D721Med (cell line): ENCODE measurements around the gene C1orf35.

Source experiments
- DNase-seq: peaks from one replicate; pipeline ENCODE4 v3.0.0; 2011; ENCODE audit warnings: low spot score; ENCODE audit not compliant: insufficient read length
- FAIRE-seq: peaks from 2 replicates; lab custom pipeline; 2011; peaks lifted over from hg19 to GRCh38; lab: Jason Lieb, UNC
- TF ChIP-seq, protein P1 (sequence below): IDR thresholded peaks from 2 replicates; pipeline ENCODE4 v1.5.1; 2012; ENCODE audit warnings: mild to moderate bottlenecking, control low read depth; ENCODE audit not compliant: insufficient read depth; ENCODE audit errors: missing control alignments

C1orf35 gene

GRCh38 chr1:228131766-228132165, 28.6 kb upstream of the C1orf35 start:
- FAIRE-seq (no peak), DNase-seq (no peak)
- TF ChIP-seq, protein P1, sequence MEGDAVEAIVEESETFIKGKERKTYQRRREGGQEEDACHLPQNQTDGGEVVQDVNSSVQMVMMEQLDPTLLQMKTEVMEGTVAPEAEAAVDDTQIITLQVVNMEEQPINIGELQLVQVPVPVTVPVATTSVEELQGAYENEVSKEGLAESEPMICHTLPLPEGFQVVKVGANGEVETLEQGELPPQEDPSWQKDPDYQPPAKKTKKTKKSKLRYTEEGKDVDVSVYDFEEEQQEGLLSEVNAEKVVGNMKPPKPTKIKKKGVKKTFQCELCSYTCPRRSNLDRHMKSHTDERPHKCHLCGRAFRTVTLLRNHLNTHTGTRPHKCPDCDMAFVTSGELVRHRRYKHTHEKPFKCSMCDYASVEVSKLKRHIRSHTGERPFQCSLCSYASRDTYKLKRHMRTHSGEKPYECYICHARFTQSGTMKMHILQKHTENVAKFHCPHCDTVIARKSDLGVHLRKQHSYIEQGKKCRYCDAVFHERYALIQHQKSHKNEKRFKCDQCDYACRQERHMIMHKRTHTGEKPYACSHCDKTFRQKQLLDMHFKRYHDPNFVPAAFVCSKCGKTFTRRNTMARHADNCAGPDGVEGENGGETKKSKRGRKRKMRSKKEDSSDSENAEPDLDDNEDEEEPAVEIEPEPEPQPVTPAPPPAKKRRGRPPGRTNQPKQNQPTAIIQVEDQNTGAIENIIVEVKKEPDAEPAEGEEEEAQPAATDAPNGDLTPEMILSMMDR = no peak

DNA sequence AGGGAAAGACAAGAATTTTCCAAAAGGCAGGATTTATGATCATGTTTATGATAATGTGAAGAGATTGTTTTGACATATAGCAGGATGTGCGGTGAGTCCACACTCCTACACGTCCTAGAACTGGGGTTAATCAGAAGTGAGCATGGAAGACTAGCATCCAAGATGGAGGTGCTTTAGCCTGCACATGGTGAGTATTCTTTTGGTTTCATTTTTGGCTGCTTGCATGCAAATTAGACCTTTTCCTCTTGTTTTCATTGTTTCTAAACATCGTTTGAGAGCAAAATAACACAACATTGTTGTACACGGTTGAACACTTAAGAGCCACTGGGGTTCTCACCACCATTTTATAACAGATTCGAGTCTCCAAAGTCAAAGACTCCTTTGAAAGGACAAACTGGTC, 22.1 kb upstream of the C1orf35 start:
- TF ChIP-seq, protein P1 = no peak
- FAIRE-seq = no peak
- no peak for DNase-seq

DNA sequence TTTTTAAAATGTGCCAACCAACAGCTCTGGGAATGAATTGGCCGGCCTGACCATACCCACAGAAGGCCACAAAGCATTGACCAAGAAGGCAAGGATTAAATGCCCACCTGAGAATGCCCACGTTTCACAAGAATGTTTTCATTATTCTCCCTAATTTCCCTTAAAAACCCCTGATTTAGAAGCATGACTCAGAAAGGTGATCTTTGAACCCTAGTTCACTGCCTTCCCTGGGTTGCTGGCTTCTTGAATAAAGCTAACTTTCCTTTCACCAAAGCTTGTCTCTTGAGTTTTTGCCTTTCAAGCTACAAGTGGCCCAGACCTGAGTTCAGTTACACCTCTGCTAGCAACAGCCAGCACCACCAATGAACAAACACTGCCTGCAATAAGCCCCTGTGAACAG, 20.4 kb upstream of the C1orf35 start:
- TF ChIP-seq, protein P1 = no peak
- FAIRE-seq (no peak), DNase-seq (no peak)

DNA sequence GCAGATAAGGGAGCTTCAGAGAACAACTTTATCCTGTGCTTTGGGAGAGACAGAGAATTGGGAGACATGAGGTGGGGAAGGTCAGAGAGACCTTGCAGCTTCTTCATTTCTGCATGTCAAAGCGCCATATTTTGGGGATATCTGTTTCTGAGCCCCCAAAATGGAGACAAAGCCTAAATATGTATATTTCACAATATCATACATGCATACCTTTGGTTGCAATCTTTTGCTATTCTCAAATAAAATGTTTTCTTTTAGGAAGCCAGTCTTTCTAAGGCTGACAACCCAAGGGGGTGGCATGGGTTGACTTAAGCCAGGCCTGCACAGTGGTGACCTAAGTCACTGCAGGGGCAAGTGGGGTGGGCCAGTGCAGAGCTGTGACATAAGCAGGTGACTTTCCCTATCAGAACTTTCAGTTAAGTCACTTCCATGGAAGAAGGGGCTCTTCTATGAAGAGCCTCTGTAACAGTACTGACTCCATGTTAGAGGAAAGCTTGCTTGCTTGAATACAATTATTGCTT, 19.9 kb upstream of the C1orf35 start:
- DNase-seq (no peak), FAIRE-seq (no peak)
- TF ChIP-seq, protein P1 = no peak

GRCh38 chr1:228120857-228121489, 17.8 kb upstream of the C1orf35 start:
- no peak for FAIRE-seq
- TF ChIP-seq, protein P1 = no peak
- no peak for DNase-seq

GRCh38 chr1:228120351-228120750, 17.2 kb upstream of the C1orf35 start:
- DNase-seq (no peak), FAIRE-seq (no peak)
- TF ChIP-seq, protein P1 = no peak

DNA sequence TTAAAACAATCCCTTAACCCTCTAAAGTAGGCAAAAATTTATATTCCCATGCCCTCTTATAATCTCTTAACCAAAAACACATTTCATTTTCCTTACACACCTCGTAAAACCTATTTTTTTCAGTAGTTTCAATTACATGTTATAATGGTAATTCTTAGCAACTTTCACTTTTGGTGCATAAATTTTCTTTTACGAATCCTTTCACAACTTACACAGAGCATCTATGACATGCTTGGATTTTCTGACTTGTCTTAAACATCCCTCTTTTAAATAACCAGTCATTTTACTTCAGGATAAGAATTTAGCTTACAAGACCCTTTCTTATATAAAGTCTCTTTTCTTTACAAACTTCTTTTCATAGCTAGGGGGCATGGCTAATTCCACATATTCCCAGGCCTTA, 14.9 kb upstream of the C1orf35 start:
- DNase-seq = no peak
- FAIRE-seq = peak; percentile 11

More for the DNA sequence above, 14.9 kb upstream of the C1orf35 start:
- TF ChIP-seq, protein P1 = no peak
